Neural cell (in vitro differentiated cells): ENCODE data around the gene GSK3A. TPM values are rescaled to one million over a fixed set of nuclear protein-coding genes. Genes with fewer than 3 reads are reported as not detected.

Experiments used
- H2AFZ ChIP-seq: fragments of 200-600, 300-800 bp; sonication (generic), shearing (Covaris generic); 2 replicates; pipeline ENCODE4 v1.6.0; 2014; ENCODE audit warnings: low read depth, mild to moderate bottlenecking, antibody characterized with exemption, low read length, moderate library complexity
- H3F3A ChIP-seq: fragments of 200-600 bp; shearing (Covaris generic); 2 replicates; pipeline ENCODE4 v1.6.1; 2016; ENCODE audit warnings: mild to moderate bottlenecking, moderate library complexity, mixed read lengths, antibody characterized with exemption, low read length; ENCODE audit not compliant: insufficient read depth, poor library complexity, severe bottlenecking
- H3K27ac ChIP-seq: fragments of 200-600, 300-800 bp; sonication (generic), shearing (Covaris generic); 2 replicates; pipeline ENCODE4 v1.5.1; 2014; ENCODE audit warnings: mild to moderate bottlenecking, low read length, moderate library complexity
- H3K27me3 ChIP-seq: fragments of 300-800, 200-600 bp; sonication (generic), shearing (Covaris generic); 2 replicates; pipeline ENCODE4 v1.6.0; 2014; ENCODE audit warnings: mild to moderate bottlenecking, low read depth, low read length, moderate library complexity; ENCODE audit not compliant: insufficient read depth
- H3K36me3 ChIP-seq: fragments of 300-800, 200-600 bp; sonication (generic), shearing (Covaris generic); 2 replicates; pipeline ENCODE4 v1.5.1; 2014; ENCODE audit warnings: mild to moderate bottlenecking, antibody characterized with exemption, low read length, moderate library complexity; ENCODE audit not compliant: insufficient read depth
- H3K4me2 ChIP-seq: fragments of 300-800, 200-600 bp; sonication (generic), shearing (Covaris generic); 2 replicates; pipeline ENCODE4 v1.6.0; 2014; ENCODE audit warnings: mild to moderate bottlenecking, low read length
- H3K4me3 ChIP-seq: fragments of 300-800, 200-600 bp; sonication (generic), shearing (Covaris generic); 2 replicates; pipeline ENCODE4 v1.5.1; 2014; ENCODE audit warnings: mild to moderate bottlenecking, low read length, moderate library complexity
- H3K79me2 ChIP-seq: fragments of 200-600 bp; shearing (Covaris generic); replicated peaks from 2 replicates; pipeline ENCODE4 v1.6.0; 2014; ENCODE audit warnings: mild to moderate bottlenecking, low read length, moderate library complexity; ENCODE audit not compliant: insufficient read depth
- H3K9ac ChIP-seq: fragments of 300-800, 200-600 bp; sonication (generic), shearing (Covaris generic); 2 replicates; pipeline ENCODE4 v1.6.1; 2016; ENCODE audit warnings: mild to moderate bottlenecking, low read length, mixed read lengths
- H3K9me2 ChIP-seq: fragments of 200-600 bp; shearing (Covaris generic); 2 replicates; pipeline ENCODE4 v1.6.1; 2016; ENCODE audit warnings: mild to moderate bottlenecking, low read length, mixed read lengths; ENCODE audit not compliant: insufficient read depth
- H3K9me3 ChIP-seq: fragments of 200-600, 300-800 bp; sonication (generic), shearing (Covaris generic); 2 replicates; pipeline ENCODE4 v1.6.1; 2016; ENCODE audit warnings: mild to moderate bottlenecking, mixed run types, low read length, moderate library complexity, mixed read lengths
- H4K20me1 ChIP-seq: fragments of 200-600 bp; shearing (Covaris generic); 2 replicates; pipeline ENCODE4 v1.6.1; 2016; ENCODE audit warnings: mild to moderate bottlenecking, mixed run types; ENCODE audit not compliant: insufficient read depth
- EP300 ChIP-seq: fragments of 450-650 bp; conservative IDR thresholded peaks from 2 replicates; pipeline ENCODE4 v1.6.1; 2014; ENCODE audit warnings: antibody characterized with exemption, mild to moderate bottlenecking, moderate library complexity; ENCODE audit not compliant: poor library complexity, severe bottlenecking
- EZH2 ChIP-seq: fragments of 200-600, 300-800 bp; shearing (Covaris generic), sonication (generic); IDR thresholded peaks from 2 replicates; pipeline ENCODE4 v1.6.1; 2014; ENCODE audit warnings: antibody characterized with exemption, low read length, borderline replicate concordance, mild to moderate bottlenecking; ENCODE audit not compliant: insufficient read depth, poor library complexity, severe bottlenecking
- MXI1 ChIP-seq: fragments of 450-650 bp; conservative IDR thresholded peaks from 2 replicates; pipeline ENCODE4 v1.6.1; 2014; ENCODE audit warnings: antibody characterized with exemption, mild to moderate bottlenecking; ENCODE audit not compliant: poor library complexity, severe bottlenecking
- POLR2AphosphoS5 ChIP-seq: IDR thresholded peaks from 2 replicates; pipeline ENCODE4 v1.6.1; 2012
- RAD21 ChIP-seq: fragments of 450-650 bp; conservative IDR thresholded peaks from 2 replicates; pipeline ENCODE4 v1.6.1; 2014; ENCODE audit warnings: antibody characterized with exemption, mild to moderate bottlenecking, moderate library complexity
- SMC3 ChIP-seq: fragments of 450-650 bp; conservative IDR thresholded peaks from 2 replicates; pipeline ENCODE4 v1.6.1; 2014; ENCODE audit warnings: antibody characterized with exemption, mild to moderate bottlenecking, moderate library complexity; ENCODE audit not compliant: poor library complexity
- TAF1 ChIP-seq: IDR thresholded peaks from 2 replicates; pipeline ENCODE4 v1.6.1; 2012; ENCODE audit warnings: low read depth
- polyA plus RNA-seq: library from polyadenylated mRNA; depleted of rRNA; stranded (reverse); fragments of >200 nt; gene quantifications from 2 replicates; pipeline ENCODE4 v1.2.3, GENCODE V29; 2014
- TF ChIP-seq, protein P1 (sequence below): fragments of 450-650 bp; IDR thresholded peaks from 2 replicates; pipeline ENCODE4 v1.5.1; 2014; ENCODE audit warnings: antibody characterized with exemption, mild to moderate bottlenecking, moderate library complexity; ENCODE audit not compliant: poor library complexity, severe bottlenecking
- TF ChIP-seq, protein P2 (sequence below): IDR thresholded peaks from 2 replicates; pipeline ENCODE4 v1.6.1; 2012; ENCODE audit warnings: borderline replicate concordance

Gene GSK3A
- polyA plus RNA-seq, 1 donor from 2014 or later = 25.2 TPM

DNA sequence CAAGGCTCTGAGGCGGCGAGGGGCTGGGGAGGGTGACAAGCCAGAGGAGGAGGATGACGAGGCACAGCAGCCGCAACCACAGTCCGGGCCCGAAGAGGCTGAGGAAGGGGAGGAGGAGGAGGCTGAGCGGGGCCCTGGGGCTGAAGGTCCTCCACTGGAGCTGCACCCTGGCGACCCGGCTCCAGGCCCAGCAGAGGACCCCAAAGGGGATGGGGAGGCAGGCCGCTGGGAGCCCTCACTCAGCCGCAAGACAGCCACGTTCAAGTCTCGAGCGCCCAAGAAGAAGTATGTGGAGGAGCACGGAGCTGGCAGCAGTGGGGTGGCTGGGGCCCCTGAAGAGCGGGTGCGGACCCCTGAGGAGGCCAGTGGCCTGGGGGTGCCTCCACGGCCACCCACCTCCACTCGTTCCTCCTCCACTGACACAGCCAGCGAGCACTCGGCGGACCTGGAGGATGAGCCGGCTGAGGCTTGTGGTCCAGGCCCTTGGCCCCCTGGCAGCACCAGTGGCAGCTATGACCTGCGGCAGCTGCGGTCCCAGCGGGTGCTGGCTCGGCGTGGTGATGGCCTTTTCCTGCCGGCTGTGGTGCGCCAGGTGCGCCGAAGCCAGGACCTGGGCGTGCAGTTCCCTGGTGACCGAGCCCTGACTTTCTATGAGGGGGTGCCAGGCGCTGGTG lies 29.6 kb upstream of the GSK3A start:
- no peak overlapping the region for H3K9ac ChIP-seq

DNA sequence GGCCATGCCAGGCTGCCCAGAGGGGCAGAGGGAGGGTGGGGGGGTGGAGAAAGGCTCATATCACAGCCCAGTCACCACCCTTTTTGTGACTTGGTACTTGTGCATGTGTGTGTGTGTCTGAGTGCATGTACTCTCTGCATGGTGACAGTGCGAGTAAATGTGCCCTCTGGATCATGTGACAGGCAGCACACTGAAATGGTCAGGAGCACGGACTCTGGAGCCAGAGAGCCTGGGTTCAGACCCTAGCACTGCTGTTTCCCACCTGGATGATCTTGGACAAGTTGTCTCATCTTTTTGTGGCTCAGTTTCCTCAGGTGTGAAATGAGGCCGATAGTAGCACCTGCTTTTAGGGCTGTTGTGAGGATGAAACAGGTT lies 28.6 kb upstream of the GSK3A start:
- no peaks in the 10 kb centered on the region for H4K20me1 ChIP-seq
- H3K9me3 ChIP-seq = no peaks in the 10 kb centered on the region
- H3K9ac ChIP-seq = peak overlapping the region; percentile 93
- H3K4me3 ChIP-seq = peak overlapping the region; percentile 73
- no peaks in the 10 kb centered on the region for H3K27me3 ChIP-seq
- H3F3A ChIP-seq = no peaks in the 10 kb centered on the region
- peak overlapping the region; percentile 12 for H3K27ac ChIP-seq
- TF ChIP-seq EZH2 (no peak), EP300 (no peak), MXI1 (no peak), RAD21 (no peak), POLR2AphosphoS5 (no peak), SMC3 (no peak)
- TF ChIP-seq, protein P1, sequence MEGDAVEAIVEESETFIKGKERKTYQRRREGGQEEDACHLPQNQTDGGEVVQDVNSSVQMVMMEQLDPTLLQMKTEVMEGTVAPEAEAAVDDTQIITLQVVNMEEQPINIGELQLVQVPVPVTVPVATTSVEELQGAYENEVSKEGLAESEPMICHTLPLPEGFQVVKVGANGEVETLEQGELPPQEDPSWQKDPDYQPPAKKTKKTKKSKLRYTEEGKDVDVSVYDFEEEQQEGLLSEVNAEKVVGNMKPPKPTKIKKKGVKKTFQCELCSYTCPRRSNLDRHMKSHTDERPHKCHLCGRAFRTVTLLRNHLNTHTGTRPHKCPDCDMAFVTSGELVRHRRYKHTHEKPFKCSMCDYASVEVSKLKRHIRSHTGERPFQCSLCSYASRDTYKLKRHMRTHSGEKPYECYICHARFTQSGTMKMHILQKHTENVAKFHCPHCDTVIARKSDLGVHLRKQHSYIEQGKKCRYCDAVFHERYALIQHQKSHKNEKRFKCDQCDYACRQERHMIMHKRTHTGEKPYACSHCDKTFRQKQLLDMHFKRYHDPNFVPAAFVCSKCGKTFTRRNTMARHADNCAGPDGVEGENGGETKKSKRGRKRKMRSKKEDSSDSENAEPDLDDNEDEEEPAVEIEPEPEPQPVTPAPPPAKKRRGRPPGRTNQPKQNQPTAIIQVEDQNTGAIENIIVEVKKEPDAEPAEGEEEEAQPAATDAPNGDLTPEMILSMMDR = no peak
- TF ChIP-seq, protein P2, sequence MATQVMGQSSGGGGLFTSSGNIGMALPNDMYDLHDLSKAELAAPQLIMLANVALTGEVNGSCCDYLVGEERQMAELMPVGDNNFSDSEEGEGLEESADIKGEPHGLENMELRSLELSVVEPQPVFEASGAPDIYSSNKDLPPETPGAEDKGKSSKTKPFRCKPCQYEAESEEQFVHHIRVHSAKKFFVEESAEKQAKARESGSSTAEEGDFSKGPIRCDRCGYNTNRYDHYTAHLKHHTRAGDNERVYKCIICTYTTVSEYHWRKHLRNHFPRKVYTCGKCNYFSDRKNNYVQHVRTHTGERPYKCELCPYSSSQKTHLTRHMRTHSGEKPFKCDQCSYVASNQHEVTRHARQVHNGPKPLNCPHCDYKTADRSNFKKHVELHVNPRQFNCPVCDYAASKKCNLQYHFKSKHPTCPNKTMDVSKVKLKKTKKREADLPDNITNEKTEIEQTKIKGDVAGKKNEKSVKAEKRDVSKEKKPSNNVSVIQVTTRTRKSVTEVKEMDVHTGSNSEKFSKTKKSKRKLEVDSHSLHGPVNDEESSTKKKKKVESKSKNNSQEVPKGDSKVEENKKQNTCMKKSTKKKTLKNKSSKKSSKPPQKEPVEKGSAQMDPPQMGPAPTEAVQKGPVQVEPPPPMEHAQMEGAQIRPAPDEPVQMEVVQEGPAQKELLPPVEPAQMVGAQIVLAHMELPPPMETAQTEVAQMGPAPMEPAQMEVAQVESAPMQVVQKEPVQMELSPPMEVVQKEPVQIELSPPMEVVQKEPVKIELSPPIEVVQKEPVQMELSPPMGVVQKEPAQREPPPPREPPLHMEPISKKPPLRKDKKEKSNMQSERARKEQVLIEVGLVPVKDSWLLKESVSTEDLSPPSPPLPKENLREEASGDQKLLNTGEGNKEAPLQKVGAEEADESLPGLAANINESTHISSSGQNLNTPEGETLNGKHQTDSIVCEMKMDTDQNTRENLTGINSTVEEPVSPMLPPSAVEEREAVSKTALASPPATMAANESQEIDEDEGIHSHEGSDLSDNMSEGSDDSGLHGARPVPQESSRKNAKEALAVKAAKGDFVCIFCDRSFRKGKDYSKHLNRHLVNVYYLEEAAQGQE = no peak
- H3K9me2 ChIP-seq = no peaks in the 10 kb centered on the region
- H3K36me3 ChIP-seq = peaks cover 6% of the 10 kb centered on the region
- no peak overlapping the region for H3K4me2 ChIP-seq
- H2AFZ ChIP-seq = no peak overlapping the region
- H3K79me2 ChIP-seq = peaks cover 42% of the 10 kb centered on the region

More for the DNA sequence above, 29.6 kb upstream of the GSK3A start:
- peaks cover 42% of the 10 kb centered on the region for H3K79me2 ChIP-seq
- no peak overlapping the region for H3K27ac ChIP-seq
- peaks cover 6% of the 10 kb centered on the region for H3K36me3 ChIP-seq
- H3F3A ChIP-seq = no peaks in the 10 kb centered on the region
- H4K20me1 ChIP-seq = no peaks in the 10 kb centered on the region
- H3K27me3 ChIP-seq = no peaks in the 10 kb centered on the region
- no peak overlapping the region for H3K4me3 ChIP-seq
- H3K4me2 ChIP-seq = no peak overlapping the region
- no peaks in the 10 kb centered on the region for H3K9me2 ChIP-seq
- H2AFZ ChIP-seq = no peak overlapping the region
- no peaks in the 10 kb centered on the region for H3K9me3 ChIP-seq
- TF ChIP-seq RAD21 = no peak
- TF ChIP-seq POLR2AphosphoS5 = no peak
- no peak for TF ChIP-seq SMC3
- TF ChIP-seq, protein P1 = no peak
- TF ChIP-seq, protein P2 = no peak
- no peak for TF ChIP-seq MXI1
- no peak for TF ChIP-seq EZH2
- TF ChIP-seq EP300 = no peak
- TF ChIP-seq TAF1 = no peak
